ENCODE data around the gene TAS2R46. TPM values are rescaled to one million over a fixed set of nuclear protein-coding genes. Genes with fewer than 3 reads are reported as not detected.
"Not testable (repeated sequence)": the region's sequence is repeated elsewhere in the genome, so short reads cannot be mapped to it uniquely, and the experiment has no call there.

The TAS2R46 gene
- polyA plus RNA-seq (2011; rRNA removed) (0.32 and 0.48 TPM in 2 replicates), polyA plus RNA-seq (2017; fragmentation: RNase III; extraction: RNeasy Plus Mini Kit Qiagen cat#74134 plus additional on column Dnase treatment) (0.10 to 0.11 TPM in 2 of 3 replicates, not detected in the other), polyA minus RNA-seq (2011; rRNA and poly(A)+ RNA removed) (6.9 and 7.8 TPM in 2 replicates)
- polyA plus RNA-seq (2012; cell fraction: cytosol; rRNA removed) = 0.04 TPM in 1 of 2 replicates, not detected in the other
- 0.54 and 1.1 TPM in 2 replicates for polyA plus RNA-seq (2012; cell fraction: nucleus; rRNA removed)

DNA sequence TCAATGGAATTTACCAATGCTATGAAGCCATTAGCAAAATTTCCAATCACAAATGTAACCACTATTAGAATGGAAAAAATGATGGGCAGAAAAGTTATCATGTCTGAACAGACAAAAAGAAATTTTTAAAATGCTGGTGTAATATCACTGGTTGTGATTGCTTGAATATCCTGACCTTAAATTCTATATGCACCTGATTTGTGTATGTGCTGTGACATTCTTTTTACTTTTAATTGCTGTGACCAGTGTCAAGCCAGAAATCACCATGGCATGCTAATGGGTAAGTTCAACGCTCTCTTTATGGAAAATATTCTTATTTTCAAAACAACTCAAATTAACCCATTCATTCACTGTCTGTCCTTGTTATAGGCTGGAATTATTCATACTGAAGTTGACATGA lies at the start of gene TAS2R46:
TSS of gene TAS2R46 (minus strand) at position 101 of the 400 bp plus-strand sequence. CDS start at position 101, 0 bp downstream.
- H3K9me3 ChIP-seq; H3K27ac ChIP-seq; H3K4me2 ChIP-seq; FAIRE-seq; DNase-seq (ENCODE audit: low read depth in 1 of 2, low spot score in 1 of 2); POLR2A ChIA-PET; H3K4me3 ChIP-seq; H3K4me1 ChIP-seq; CTCF ChIA-PET; ATAC-seq: not testable (repeated sequence)
- 92% methylated on average over 1 of the region's 1 CpG for WGBS (ENCODE audit: missing lambda C conversion rate)

DNA sequence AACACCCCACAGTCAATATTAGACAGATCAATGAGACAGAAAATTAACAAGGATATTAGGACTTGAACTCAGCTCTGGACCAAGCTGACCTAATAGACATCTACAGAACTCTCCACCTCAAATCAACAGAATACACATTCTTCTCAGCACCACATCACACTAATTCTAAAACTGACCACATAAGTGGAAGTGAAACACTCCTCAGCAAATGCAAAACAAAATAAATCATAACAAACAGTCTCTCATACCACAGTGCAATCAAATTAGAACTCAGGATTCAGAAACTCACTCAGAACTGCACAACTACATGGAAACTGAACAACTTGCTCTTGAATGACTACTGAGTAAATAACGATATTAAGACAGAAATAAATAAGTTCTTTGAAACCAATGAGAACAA lies 49.1 kb upstream of the TAS2R46 start:
- 97% methylated on average over 1 of the region's 1 CpG for WGBS (ENCODE audit: missing lambda C conversion rate)
- H3K4me2 ChIP-seq; CTCF ChIA-PET; POLR2A ChIA-PET; DNase-seq (ENCODE audit: low read depth in 1 of 2, low spot score in 1 of 2); ATAC-seq; FAIRE-seq; H3K4me1 ChIP-seq; H3K4me3 ChIP-seq; H3K27ac ChIP-seq: not testable (repeated sequence)
- peaks cover 14% of the 10 kb centered on the region; the same call in 2 of the 3 replicates for H3K9me3 ChIP-seq

- TF ChIP-seq ZSCAN20 (CRISPR knock-in tag; IDR thresholded peaks at IDR 0.05) (no peak), FOSB (CRISPR knock-in tag; IDR thresholded peaks at IDR 0.05) (no peak), PHF8 (IDR thresholded peaks at IDR 0.05; ENCODE audit: borderline replicate concordance, low read depth) (no peak), RAD21 (conservative IDR thresholded peaks at IDR 0.05 in 1 of 2, IDR thresholded peaks at IDR 0.05 in 1 of 2) (no peak), HOXB5 (CRISPR knock-in tag; IDR thresholded peaks at IDR 0.05) (no peak), SREBF2 (IDR thresholded peaks at IDR 0.05) (no peak), KDM1A (IDR thresholded peaks at IDR 0.05; ENCODE audit: low read depth) (no peak), REST (IDR thresholded peaks at IDR 0.05) (no peak), FOSL2 (IDR thresholded peaks at IDR 0.05) (no peak), FOSL2 (CRISPR knock-in tag; IDR thresholded peaks at IDR 0.05) (no peak), ATOH8 (CRISPR knock-in tag; IDR thresholded peaks at IDR 0.05; ENCODE audit: low read depth) (no peak), TP53 (CRISPR knock-in tag; IDR thresholded peaks at IDR 0.05) (no peak), CHD2 (IDR thresholded peaks at IDR 0.05; ENCODE audit: low read length, partially characterized antibody) (no peak), HOXA7 (CRISPR knock-in tag; IDR thresholded peaks at IDR 0.05) (no peak), EP300 (IDR thresholded peaks at IDR 0.05) (no peak), JUN (IDR thresholded peaks at IDR 0.05) (no peak)
- TF ChIP-seq, protein P1, sequence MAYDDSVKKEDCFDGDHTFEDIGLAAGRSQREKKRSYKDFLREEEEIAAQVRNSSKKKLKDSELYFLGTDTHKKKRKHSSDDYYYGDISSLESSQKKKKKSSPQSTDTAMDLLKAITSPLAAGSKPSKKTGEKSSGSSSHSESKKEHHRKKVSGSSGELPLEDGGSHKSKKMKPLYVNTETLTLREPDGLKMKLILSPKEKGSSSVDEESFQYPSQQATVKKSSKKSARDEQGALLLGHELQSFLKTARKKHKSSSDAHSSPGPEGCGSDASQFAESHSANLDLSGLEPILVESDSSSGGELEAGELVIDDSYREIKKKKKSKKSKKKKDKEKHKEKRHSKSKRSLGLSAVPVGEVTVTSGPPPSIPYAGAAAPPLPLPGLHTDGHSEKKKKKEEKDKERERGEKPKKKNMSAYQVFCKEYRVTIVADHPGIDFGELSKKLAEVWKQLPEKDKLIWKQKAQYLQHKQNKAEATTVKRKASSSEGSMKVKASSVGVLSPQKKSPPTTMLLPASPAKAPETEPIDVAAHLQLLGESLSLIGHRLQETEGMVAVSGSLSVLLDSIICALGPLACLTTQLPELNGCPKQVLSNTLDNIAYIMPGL (CRISPR knock-in tag; IDR thresholded peaks at IDR 0.05; ENCODE audit: borderline replicate concordance) = no peak
- no peak overlapping the region for H3K4me3 ChIP-seq
- ChIA-PET CTCF (no interaction called here), POLR2A (interaction anchor here (1.4 kb wide), 1 partner anchor 63 kb away, joined by 3 read pairs; no protein-coding TSS in a partner anchor)
- ATAC-seq (no peak), FAIRE-seq (no peak), DNase-seq (ENCODE audit: low read depth in 1 of 2, low spot score in 1 of 2) (no peak)
- H3K4me2 ChIP-seq = no peak overlapping the region
- peaks cover 6% of the 10 kb centered on the region; the same call in 2 of the 3 replicates for H3K4me1 ChIP-seq
- 90% methylated on average over 2 of the region's 2 CpGs for WGBS (ENCODE audit: missing lambda C conversion rate)
- no peak overlapping the region for H3K27ac ChIP-seq
- H3K9me3 ChIP-seq = peaks cover 14% of the 10 kb centered on the region; the same call in 2 of the 3 replicates
Observed at GRCh38 chr12:11108862-11109261, 46.8 kb upstream of the TAS2R46 start.
